ENCODE data around the gene VGLL1. TPM values are rescaled to one million over a fixed set of nuclear protein-coding genes. Genes with fewer than 3 reads are reported as not detected.
A peak's percentile ranks its signal among the peaks of the same experiment; 100 is the strongest.

VGLL1 gene
- total RNA-seq, 3 donors from 2014 or later, result not detected

DNA sequence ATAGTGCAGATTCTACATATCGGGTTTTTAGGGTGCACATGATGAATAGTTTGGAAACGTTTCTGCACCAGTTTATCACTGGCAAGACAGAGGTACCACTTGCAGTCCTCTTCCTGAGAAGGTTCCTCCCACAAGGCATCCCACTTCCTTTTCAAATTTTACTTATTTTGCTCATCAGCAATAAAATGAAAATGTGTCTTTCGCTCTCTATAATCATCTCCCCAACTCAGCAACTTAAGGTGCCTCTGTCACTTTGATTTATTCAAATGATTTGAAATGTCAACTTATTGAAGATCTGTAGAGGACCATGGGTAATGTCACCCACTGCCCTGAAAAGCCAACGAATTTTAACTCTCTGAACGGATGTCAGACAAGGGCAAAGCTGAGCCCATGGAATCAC is 53.2 kb downstream of the VGLL1 start:
- Mint-ChIP-seq H3K4me3 (peak overlapping the region; percentile 35), H3K9me3 (no peaks in the 10 kb centered on the region), H3K27me3 (ENCODE audit: low read depth) (no peaks in the 10 kb centered on the region), H3K36me3 (ENCODE audit: insufficient read depth) (no peaks in the 10 kb centered on the region), H3K4me1 (ENCODE audit: low read depth) (peaks cover 55% of the 10 kb centered on the region)
- DNase-seq (no peak), ATAC-seq (peak; percentile 9 to 27)

GRCh38 chrX:136585960-136586359 is 53.9 kb downstream of the VGLL1 start:
- peak overlapping the region; percentile 11 for H3K4me3 Mint-ChIP-seq
- H3K9me3 Mint-ChIP-seq, result no peaks in the 10 kb centered on the region
- DNase-seq (no peak), ATAC-seq (no peak)
- H3K36me3 Mint-ChIP-seq (ENCODE audit: insufficient read depth), result no peaks in the 10 kb centered on the region
- no peaks in the 10 kb centered on the region for H3K27me3 Mint-ChIP-seq (ENCODE audit: low read depth)
- H3K4me1 Mint-ChIP-seq (ENCODE audit: low read depth), result peaks cover 55% of the 10 kb centered on the region

- H3K4me1 Mint-ChIP-seq (ENCODE audit: low read depth), result peaks cover 55% of the 10 kb centered on the region
- peak; percentile 41 to 49 for ATAC-seq
- no peaks in the 10 kb centered on the region for H3K9me3 Mint-ChIP-seq
- DNase-seq, result peak; percentile 8
- H3K4me3 Mint-ChIP-seq, result peak overlapping the region; percentile 11
- no peaks in the 10 kb centered on the region for H3K27me3 Mint-ChIP-seq (ENCODE audit: low read depth)
- no peaks in the 10 kb centered on the region for H3K36me3 Mint-ChIP-seq (ENCODE audit: insufficient read depth)
Observed at GRCh38 chrX:136586386-136586785, 54.4 kb downstream of the VGLL1 start.

- no peaks in the 10 kb centered on the region for H3K36me3 Mint-ChIP-seq (ENCODE audit: insufficient read depth)
- DNase-seq (no peak), ATAC-seq (no peak)
- H3K27me3 Mint-ChIP-seq (ENCODE audit: low read depth), result no peaks in the 10 kb centered on the region
- H3K9me3 Mint-ChIP-seq, result no peaks in the 10 kb centered on the region
- H3K4me3 Mint-ChIP-seq, result peak overlapping the region; percentile 5
- peaks cover 55% of the 10 kb centered on the region for H3K4me1 Mint-ChIP-seq (ENCODE audit: low read depth)
Observed at GRCh38 chrX:136587532-136587931, 55.5 kb downstream of the VGLL1 start.

DNA sequence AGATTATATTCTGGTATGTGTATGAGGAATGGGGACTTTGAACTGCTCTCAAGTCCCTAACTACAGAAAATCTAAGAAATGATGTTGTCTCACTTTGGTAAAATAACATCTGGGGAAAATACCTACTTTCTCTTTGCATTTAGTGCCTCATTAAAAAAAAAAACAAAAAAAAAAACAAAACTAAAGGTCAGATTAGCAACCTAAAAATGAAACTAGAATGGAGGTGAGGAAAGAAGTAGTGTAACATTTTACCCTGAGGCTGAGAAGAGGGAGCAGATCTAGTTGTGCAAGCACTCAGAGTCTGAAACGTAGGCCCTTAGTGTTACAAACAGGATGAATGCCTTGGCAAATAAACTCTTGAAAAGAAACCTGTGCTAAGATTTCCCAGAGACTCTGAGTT is 56.0 kb downstream of the VGLL1 start:
- DNase-seq, result no peak
- peak; percentile 65 to 73 for ATAC-seq
- peaks cover 55% of the 10 kb centered on the region for H3K4me1 Mint-ChIP-seq (ENCODE audit: low read depth)
- H3K27me3 Mint-ChIP-seq (ENCODE audit: low read depth), result no peaks in the 10 kb centered on the region
- H3K4me3 Mint-ChIP-seq, result peak overlapping the region; percentile 5
- no peaks in the 10 kb centered on the region for H3K36me3 Mint-ChIP-seq (ENCODE audit: insufficient read depth)
- H3K9me3 Mint-ChIP-seq, result no peaks in the 10 kb centered on the region

GRCh38 chrX:136589966-136590365 is 58.0 kb downstream of the VGLL1 start:
- DNase-seq (no peak), ATAC-seq (no peak)
- no peaks in the 10 kb centered on the region for H3K9me3 Mint-ChIP-seq
- H3K36me3 Mint-ChIP-seq (ENCODE audit: insufficient read depth), result no peaks in the 10 kb centered on the region
- peaks cover 48% of the 10 kb centered on the region for H3K4me1 Mint-ChIP-seq (ENCODE audit: low read depth)
- H3K27me3 Mint-ChIP-seq (ENCODE audit: low read depth), result no peaks in the 10 kb centered on the region
- H3K4me3 Mint-ChIP-seq, result no peak overlapping the region

- H3K9me3 Mint-ChIP-seq, result no peaks in the 10 kb centered on the region
- DNase-seq (no peak), ATAC-seq (no peak)
- H3K36me3 Mint-ChIP-seq (ENCODE audit: insufficient read depth), result peaks cover 2% of the 10 kb centered on the region
- H3K27me3 Mint-ChIP-seq (ENCODE audit: low read depth), result no peaks in the 10 kb centered on the region
- peak overlapping the region; percentile 24 for H3K4me3 Mint-ChIP-seq
- peaks cover 37% of the 10 kb centered on the region for H3K4me1 Mint-ChIP-seq (ENCODE audit: low read depth)
Observed at GRCh38 chrX:136597356-136597755, 65.3 kb downstream of the VGLL1 start.

GRCh38 chrX:136597954-136598353 is 65.9 kb downstream of the VGLL1 start:
- DNase-seq (no peak), ATAC-seq (peak in 1 of 2 donors; percentile 41)
- Mint-ChIP-seq H3K4me3 (no peak overlapping the region), H3K36me3 (ENCODE audit: insufficient read depth) (peaks cover 2% of the 10 kb centered on the region), H3K9me3 (no peaks in the 10 kb centered on the region), H3K4me1 (ENCODE audit: low read depth) (peaks cover 37% of the 10 kb centered on the region), H3K27me3 (ENCODE audit: low read depth) (no peaks in the 10 kb centered on the region)

DNA sequence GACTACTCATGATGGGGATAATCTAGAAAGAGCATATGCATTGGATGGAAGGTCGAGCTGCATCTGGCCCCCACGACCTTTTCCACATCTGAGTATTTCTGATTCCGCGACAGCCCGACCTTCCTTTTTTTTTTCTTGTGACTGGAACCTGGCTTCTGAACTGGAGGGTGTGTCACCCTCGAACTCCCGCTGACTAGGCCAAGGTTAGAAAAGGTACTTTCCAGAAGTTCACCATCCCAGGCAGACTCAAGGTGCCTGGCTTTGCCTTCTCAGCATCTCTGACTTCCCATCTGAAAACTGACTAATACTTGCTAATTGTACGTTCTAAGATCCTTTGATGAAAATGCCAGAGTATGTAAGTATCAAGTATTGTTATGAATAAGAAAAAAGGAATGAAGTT is 66.6 kb downstream of the VGLL1 start:
- Mint-ChIP-seq H3K27me3 (ENCODE audit: low read depth) (no peaks in the 10 kb centered on the region), H3K36me3 (ENCODE audit: insufficient read depth) (peaks cover 2% of the 10 kb centered on the region), H3K4me1 (ENCODE audit: low read depth) (peaks cover 42% of the 10 kb centered on the region), H3K4me3 (peak overlapping the region; percentile 27), H3K9me3 (no peaks in the 10 kb centered on the region)
- ATAC-seq (peak; percentile 86 to 91), DNase-seq (no peak)

- Mint-ChIP-seq H3K9me3 (no peaks in the 10 kb centered on the region), H3K4me3 (no peak overlapping the region), H3K27me3 (ENCODE audit: low read depth) (no peaks in the 10 kb centered on the region), H3K4me1 (ENCODE audit: low read depth) (peaks cover 42% of the 10 kb centered on the region), H3K36me3 (ENCODE audit: insufficient read depth) (peaks cover 2% of the 10 kb centered on the region)
- no peak for DNase-seq
- no peak for ATAC-seq
Observed at GRCh38 chrX:136600059-136600458, 68.0 kb downstream of the VGLL1 start.

Other genes starting within 250 kb of the VGLL1 start
- gene ADGRG4, start 231.3 kb upstream of the VGLL1 start, total RNA-seq, result not detected
- gene BRS3, start 44.3 kb upstream of the VGLL1 start, total RNA-seq, result not detected
- 10 to 100 TPM; 37.4 to 41.8 (median 38.7) TPM for gene HTATSF1, start 34.6 kb upstream of the VGLL1 start, total RNA-seq
- 100 to 1,000 TPM in 2 of 3 donors, 10 to 100 TPM in 1; 99.9 to 139 (median 115) TPM for gene CD40LG, start 115.9 kb downstream of the VGLL1 start, total RNA-seq
- 10 to 100 TPM; 16.1 to 18.8 (median 16.8) TPM for gene ARHGEF6, start 248.7 kb downstream of the VGLL1 start, total RNA-seq